ENCODE results near the gene THBS3. TPM values are rescaled to one million over a fixed set of nuclear protein-coding genes. Genes with fewer than 3 reads are reported as not detected.

THBS3 gene
- total and polyA plus RNA-seq, 9 of the 15 experiments (the other 6 are each of a cell fraction or from before 2014, with no cell fraction given), result 0.59 to 8.3 (median 3.2) TPM

DNA sequence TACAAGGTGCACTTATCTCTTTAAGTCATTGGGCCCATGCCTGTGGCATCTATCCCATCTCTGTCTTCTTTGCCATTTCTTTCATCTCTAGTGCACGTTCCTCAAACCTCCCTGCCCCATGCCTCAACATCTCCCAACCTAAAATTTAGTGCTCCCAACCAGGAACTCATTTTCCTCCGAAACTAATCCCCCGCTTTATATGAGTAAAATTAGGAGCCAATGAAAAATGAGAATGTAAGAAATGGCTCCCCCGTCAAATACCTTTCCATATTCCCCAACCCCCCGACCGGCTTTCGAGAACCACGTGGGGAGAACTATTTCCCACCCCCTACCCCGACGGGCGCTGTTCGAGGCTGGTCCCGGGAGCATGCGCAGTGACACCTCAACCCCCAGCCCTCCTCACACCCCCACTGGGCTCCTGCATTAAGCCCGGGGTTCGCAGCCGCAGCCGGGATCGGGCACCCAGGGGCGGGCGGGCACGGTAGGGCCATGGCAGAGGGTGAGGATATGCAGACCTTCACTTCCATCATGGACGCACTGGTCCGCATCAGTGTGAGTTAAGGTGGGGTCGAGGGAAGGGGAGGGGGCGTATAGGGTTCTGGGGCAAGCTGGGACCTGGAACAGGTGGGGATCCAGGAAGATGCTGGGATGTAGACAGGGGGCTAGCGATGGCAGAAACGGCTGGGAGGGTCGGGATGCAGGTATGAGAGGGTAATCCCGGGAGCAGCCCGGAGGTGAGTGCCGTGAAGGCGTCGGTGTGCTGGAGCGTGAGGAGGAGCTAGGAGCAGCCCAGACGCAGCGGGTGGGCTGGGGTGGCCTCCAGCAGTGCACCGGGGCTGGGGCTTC lies 34.0 kb downstream of the THBS3 start, which contains the start of gene TRIM46:
Gene TRIM46, plus strand, starts transcription at position 372 of the 846 bp plus-strand sequence. Its CDS starts 118 bp downstream, at position 490.
- ChIA-PET CTCF (ENCODE audit: low intra/inter-chr PET ratio) (interaction anchor here (0.6 to 1.5 kb wide), 4 partner anchors 20 to 418 kb away, joined by 3 to 4 read pairs (median 3); no protein-coding TSS in a partner anchor), POLR2A (interaction anchor here (0.6 to 2.6 kb wide), 8 partner anchors 20 to 116 kb away, joined by 3 to 12 read pairs (median 4); no protein-coding TSS in a partner anchor)
- 30% methylated on average over 33 of the region's 38 CpGs for WGBS (ENCODE audit: insufficient coverage, low coverage, missing lambda C conversion rate)
- Histone ChIP-seq H3K4me1 (replicated peaks in 1 of 2; ENCODE audit: control insufficient read depth in 2 of 2, insufficient read depth in 2 of 2, low read length in 2 of 2) (peaks cover 16 to 51% of the 10 kb centered on the region in 2 experiments; a peak in 4 of 5 replicates), H3K4me2 (ENCODE audit: insufficient read depth, low read length) (peak within 1 kb of the TSS; percentile 97), H3K79me2 (ENCODE audit: control insufficient read depth, insufficient read depth, low read length) (peaks cover 15% of the 10 kb centered on the region), H3K9me1 (ENCODE audit: control insufficient read depth, insufficient read depth, low read length) (no peaks in the 10 kb centered on the region), H3K27ac (ENCODE audit: extremely low read depth, low read depth, low read length) (peak within 1 kb of the TSS; percentile 89), H3K9ac (ENCODE audit: insufficient read depth in 1 of 2, low read depth in 2 of 2, low read length in 2 of 2) (peak within 1 kb of the TSS; percentile 89 to 93), H3K9me3 (replicated peaks; ENCODE audit: control insufficient read depth, insufficient read depth, low read depth, low read length) (no peaks in the 10 kb centered on the region), H3K27me3 (ENCODE audit: control insufficient read depth in 2 of 2, insufficient read depth in 2 of 2, low read length in 2 of 2) (no peaks in the 10 kb centered on the region), H4K20me1 (replicated peaks; ENCODE audit: control insufficient read depth, insufficient read depth, low read length) (no peaks in the 10 kb centered on the region), H2AFZ (ENCODE audit: low read depth, low read length) (peak within 1 kb of the TSS; percentile 94), H3K36me3 (ENCODE audit: control insufficient read depth, insufficient read depth, low read length) (peaks cover 35% of the 10 kb centered on the region), H3K4me3 (peak within 1 kb of the TSS; percentile 83)
- no TSS peak for BruUV-seq (replicated peaks)
- FAIRE-seq (no peak), DNase-seq (ENCODE audit: extremely low read depth in 1 of 4, low spot score in 3 of 4) (peak; percentile 33 to 71 (median 66)), ATAC-seq (no peak)
- intact Hi-C loops (cut with micrococcal nuclease), result no loop called here
- in situ Hi-C loops (cut with MboI), result no loop called here
- TF ChIP-seq ZFX (CRISPR knock-in tag; IDR thresholded peaks at IDR 0.05), result no peak
- no peak for TF ChIP-seq ZNF830 (CRISPR knock-in tag; IDR thresholded peaks at IDR 0.05)
- 0 out of 2 replicates have a peak, but pooled peaks have one; percentile 25 for TF ChIP-seq FOXJ2 (tag; IDR thresholded peaks at IDR 0.05)
- no peak for TF ChIP-seq GTF2F1 (IDR thresholded peaks at IDR 0.05; ENCODE audit: low read depth, low read length)
- TF ChIP-seq, protein P1, sequence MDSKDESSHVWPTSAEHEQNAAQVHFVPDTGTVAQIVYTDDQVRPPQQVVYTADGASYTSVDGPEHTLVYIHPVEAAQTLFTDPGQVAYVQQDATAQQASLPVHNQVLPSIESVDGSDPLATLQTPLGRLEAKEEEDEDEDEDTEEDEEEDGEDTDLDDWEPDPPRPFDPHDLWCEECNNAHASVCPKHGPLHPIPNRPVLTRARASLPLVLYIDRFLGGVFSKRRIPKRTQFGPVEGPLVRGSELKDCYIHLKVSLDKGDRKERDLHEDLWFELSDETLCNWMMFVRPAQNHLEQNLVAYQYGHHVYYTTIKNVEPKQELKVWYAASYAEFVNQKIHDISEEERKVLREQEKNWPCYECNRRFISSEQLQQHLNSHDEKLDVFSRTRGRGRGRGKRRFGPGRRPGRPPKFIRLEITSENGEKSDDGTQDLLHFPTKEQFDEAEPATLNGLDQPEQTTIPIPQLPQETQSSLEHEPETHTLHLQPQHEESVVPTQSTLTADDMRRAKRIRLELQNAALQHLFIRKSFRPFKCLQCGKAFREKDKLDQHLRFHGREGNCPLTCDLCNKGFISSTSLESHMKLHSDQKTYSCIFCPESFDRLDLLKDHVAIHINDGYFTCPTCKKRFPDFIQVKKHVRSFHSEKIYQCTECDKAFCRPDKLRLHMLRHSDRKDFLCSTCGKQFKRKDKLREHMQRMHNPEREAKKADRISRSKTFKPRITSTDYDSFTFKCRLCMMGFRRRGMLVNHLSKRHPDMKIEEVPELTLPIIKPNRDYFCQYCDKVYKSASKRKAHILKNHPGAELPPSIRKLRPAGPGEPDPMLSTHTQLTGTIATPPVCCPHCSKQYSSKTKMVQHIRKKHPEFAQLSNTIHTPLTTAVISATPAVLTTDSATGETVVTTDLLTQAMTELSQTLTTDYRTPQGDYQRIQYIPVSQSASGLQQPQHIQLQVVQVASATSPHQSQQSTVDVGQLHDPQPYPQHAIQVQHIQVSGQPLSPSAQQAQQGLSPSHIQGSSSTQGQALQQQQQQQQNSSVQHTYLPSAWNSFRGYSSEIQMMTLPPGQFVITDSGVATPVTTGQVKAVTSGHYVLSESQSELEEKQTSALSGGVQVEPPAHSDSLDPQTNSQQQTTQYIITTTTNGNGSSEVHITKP (IDR thresholded peaks at IDR 0.05; ENCODE audit: partially characterized antibody), result no peak
- TF ChIP-seq STAG1 (CRISPR knock-in tag; IDR thresholded peaks at IDR 0.05; ENCODE audit: borderline replicate concordance), result 0 out of 2 replicates have a peak, but pooled peaks have one; percentile 5
- no peak for TF ChIP-seq TEAD2 (tag; IDR thresholded peaks at IDR 0.05)
- TF ChIP-seq E2F6 (IDR thresholded peaks at IDR 0.05; ENCODE audit: borderline replicate concordance in 1 of 2, extremely low read depth in 1 of 2, insufficient read depth in 1 of 2, insufficient read length in 1 of 2, low read depth in 1 of 2, low read length in 1 of 2, poor library complexity in 1 of 2, severe bottlenecking in 1 of 2), result peak in 1 of 2 experiments; percentile 74
- TF ChIP-seq ZNF740 (CRISPR knock-in tag; IDR thresholded peaks at IDR 0.05), result no peak
- TF ChIP-seq ZNF740 (tag; IDR thresholded peaks at IDR 0.05), result peak in 1 of 2 experiments; percentile 18; a peak in 1 of 4 replicates
- 0 out of 2 replicates have a peak, but pooled peaks have one; percentile 45 for TF ChIP-seq LARP7 (IDR thresholded peaks at IDR 0.05)
- TF ChIP-seq ZNF23 (CRISPR knock-in tag; IDR thresholded peaks at IDR 0.05), result no peak
- no peak for TF ChIP-seq CSDE1 (IDR thresholded peaks at IDR 0.05)
- no peak for TF ChIP-seq RB1 (IDR thresholded peaks at IDR 0.05; ENCODE audit: low read depth)
- TF ChIP-seq TBL1XR1 (IDR thresholded peaks at IDR 0.05; ENCODE audit: low read length in 2 of 2), result peak in 1 of 2 experiments; percentile 10; a peak in 1 of 4 replicates
- 0 out of 2 replicates have a peak, but pooled peaks have one; percentile 51 for TF ChIP-seq ZNF124 (CRISPR knock-in tag; IDR thresholded peaks at IDR 0.05)
